ENCODE results near the gene ZBTB18. TPM values are rescaled to one million over a fixed set of nuclear protein-coding genes. Genes with fewer than 3 reads are reported as not detected.

The ZBTB18 gene
- total RNA-seq, 1 experiment from 2014 or later, result 12.1 TPM

DNA sequence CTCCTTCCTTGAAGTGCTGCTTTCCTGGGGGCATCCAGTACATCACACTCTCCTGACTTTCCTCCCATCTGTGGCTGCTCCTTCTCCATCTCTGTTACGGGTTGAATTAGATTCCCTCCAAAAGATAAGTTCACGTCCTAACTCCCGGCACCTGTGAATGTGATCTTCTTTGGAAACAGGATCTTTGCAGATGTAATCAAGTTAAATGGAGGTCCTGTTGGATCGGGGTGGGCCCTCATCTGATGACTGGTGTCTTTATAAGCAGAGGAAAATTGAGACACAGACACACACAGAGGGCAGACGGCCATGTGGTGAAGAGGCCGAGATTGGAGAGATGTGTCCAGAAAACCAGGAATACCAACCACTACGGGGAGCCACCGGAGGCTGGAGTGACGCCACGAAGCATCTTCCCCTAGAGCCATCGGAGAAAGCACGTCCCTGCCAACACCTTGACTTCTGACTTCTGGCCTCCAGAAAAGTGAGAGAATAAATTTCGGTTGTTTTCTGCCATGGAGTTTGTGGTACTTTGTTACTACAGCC, 36.0 kb downstream of the ZBTB18 start:
- Histone ChIP-seq H2BK12ac (ENCODE audit: insufficient read length, low read depth, low read length) (no peak overlapping the region), H3K14ac (ENCODE audit: insufficient read depth, low read length) (no peak overlapping the region), H3K18ac (ENCODE audit: insufficient read length, low read depth, low read length) (no peak overlapping the region), H3K9me3 (ENCODE audit: control insufficient read depth, low read depth, low read length) (no peaks in the 10 kb centered on the region), H2BK15ac (ENCODE audit: low read depth, low read length) (no peak overlapping the region), H4K5ac (ENCODE audit: insufficient read length, low read depth, low read length) (no peak overlapping the region), H3K23me2 (ENCODE audit: insufficient read length, low read depth, low read length, poor library complexity, severe bottlenecking) (no peaks in the 10 kb centered on the region), H3K4me1 (ENCODE audit: insufficient read depth, low read length) (no peaks in the 10 kb centered on the region), H3K27me3 (ENCODE audit: insufficient read depth, low read length) (peaks cover 2% of the 10 kb centered on the region; the same call in 1 of the 2 replicates), H3K23ac (ENCODE audit: insufficient read length, low read depth, low read length) (no peak overlapping the region), H3K56ac (ENCODE audit: insufficient read length, low read depth, low read length) (no peak overlapping the region), H2BK120ac (ENCODE audit: low read depth, low read length, poor library complexity, severe bottlenecking) (no peak overlapping the region), H3T11ph (ENCODE audit: low read length) (no peak overlapping the region), H3K4ac (ENCODE audit: low read depth, low read length) (no peak overlapping the region), H4K20me1 (ENCODE audit: control insufficient read depth, insufficient read depth, insufficient read length) (no peaks in the 10 kb centered on the region), H2AFZ (ENCODE audit: low read length) (no peak overlapping the region), H2BK20ac (ENCODE audit: low read depth, low read length, poor library complexity, severe bottlenecking) (no peak overlapping the region), H3K79me2 (ENCODE audit: insufficient read depth, low read length) (no peaks in the 10 kb centered on the region), H2AK5ac (ENCODE audit: insufficient read length, low read length) (no peak overlapping the region), H3K27ac (ENCODE audit: insufficient read length, low read depth, low read length) (no peak overlapping the region), H3K9ac (ENCODE audit: extremely low read depth, insufficient read length, low read length) (no peak overlapping the region), H3K79me1 (ENCODE audit: insufficient read depth, low read depth, low read length, poor library complexity, severe bottlenecking) (no peaks in the 10 kb centered on the region), H4K8ac (replicated peaks; ENCODE audit: insufficient read length, low read depth, low read length) (no peak overlapping the region), H2BK5ac (ENCODE audit: insufficient read length, low read length) (no peak overlapping the region), H4K91ac (ENCODE audit: insufficient read length, low read depth, low read length) (no peak overlapping the region), H3K4me2 (ENCODE audit: insufficient read depth, insufficient read length, low read length) (no peak overlapping the region)
- H3K4me3 Mint-ChIP-seq, result no peak overlapping the region
- H3K9me3 Mint-ChIP-seq, result no peaks in the 10 kb centered on the region; a peak in 3 of 5 replicates
- no peak overlapping the region for H3K27ac Mint-ChIP-seq
- TF ChIP-seq, protein P1, sequence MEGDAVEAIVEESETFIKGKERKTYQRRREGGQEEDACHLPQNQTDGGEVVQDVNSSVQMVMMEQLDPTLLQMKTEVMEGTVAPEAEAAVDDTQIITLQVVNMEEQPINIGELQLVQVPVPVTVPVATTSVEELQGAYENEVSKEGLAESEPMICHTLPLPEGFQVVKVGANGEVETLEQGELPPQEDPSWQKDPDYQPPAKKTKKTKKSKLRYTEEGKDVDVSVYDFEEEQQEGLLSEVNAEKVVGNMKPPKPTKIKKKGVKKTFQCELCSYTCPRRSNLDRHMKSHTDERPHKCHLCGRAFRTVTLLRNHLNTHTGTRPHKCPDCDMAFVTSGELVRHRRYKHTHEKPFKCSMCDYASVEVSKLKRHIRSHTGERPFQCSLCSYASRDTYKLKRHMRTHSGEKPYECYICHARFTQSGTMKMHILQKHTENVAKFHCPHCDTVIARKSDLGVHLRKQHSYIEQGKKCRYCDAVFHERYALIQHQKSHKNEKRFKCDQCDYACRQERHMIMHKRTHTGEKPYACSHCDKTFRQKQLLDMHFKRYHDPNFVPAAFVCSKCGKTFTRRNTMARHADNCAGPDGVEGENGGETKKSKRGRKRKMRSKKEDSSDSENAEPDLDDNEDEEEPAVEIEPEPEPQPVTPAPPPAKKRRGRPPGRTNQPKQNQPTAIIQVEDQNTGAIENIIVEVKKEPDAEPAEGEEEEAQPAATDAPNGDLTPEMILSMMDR (conservative IDR thresholded peaks at IDR 0.05), result no peak
- H3K4me1 Mint-ChIP-seq, result peaks cover 10 to 15% of the 10 kb centered on the region in 2 experiments
- no peak for DNase-seq
- no peaks in the 10 kb centered on the region for H3K36me3 Mint-ChIP-seq (ENCODE audit: insufficient read depth in 1 of 3, low read depth in 3 of 3)
- peaks cover 13% of the 10 kb centered on the region for H3K27me3 Mint-ChIP-seq (ENCODE audit: low read depth)
- WGBS (ENCODE audit: extremely low coverage, insufficient read length, low lambda C conversion rate), result no CpG with 5 or more reads among the region's 13 CpGs

Data from H9 (cell line).